Gastrocnemius medialis (tissue), 4 donors: ENCODE measurements around the gene PARD3B. TPM values are rescaled to one million over a fixed set of nuclear protein-coding genes. Genes with fewer than 3 reads are reported as not detected.

Experiments
- ATAC-seq, 2 donors: fragments of 150-250 bp; one replicate each; pipeline ENCODE4 v1.9.1; 2016
- DNase-seq, 2 donors: peaks; one replicate each; pipeline ENCODE4 v3.0.0-alpha.2; 2019
- H3K27ac ChIP-seq, 4 donors: fragments of 200-600 bp; sonication (generic); 1 replicate in 1 of 4; 2 replicates in 3 of 4; pipeline ENCODE4 v1.5.1; 2016 to 2018; ENCODE audit warnings: mild to moderate bottlenecking in 2 of 4, moderate library complexity in 1 of 4
- H3K27me3 ChIP-seq, 3 donors: fragments of 200-600 bp; sonication (generic) in 2 of 3; 1 replicate in 1 of 3; 2 replicates in 2 of 3; pipeline versions ENCODE4 v1.5.1 to v1.6.0; 2016 to 2019; ENCODE audit warnings: mild to moderate bottlenecking in 1 of 3, moderate library complexity in 1 of 3
- H3K36me3 ChIP-seq, 2 donors: fragments of 200-600 bp; sonication (generic) in 1 of 2; one replicate each; pipeline ENCODE4 v1.5.1; 2017 to 2018
- H3K4me1 ChIP-seq, 2 donors: fragments of 200-600 bp; sonication (generic) in 1 of 2; one replicate each; pipeline ENCODE4 v1.5.1; 2016 to 2017; ENCODE audit warnings: mild to moderate bottlenecking in 2 of 2
- H3K4me3 ChIP-seq, 4 donors: fragments of 200-600 bp; sonication (generic) in 3 of 4; 1 replicate in 1 of 4; 2 replicates in 3 of 4; pipeline ENCODE4 v1.5.1; 2016 to 2019; ENCODE audit warnings: mild to moderate bottlenecking in 2 of 4
- H3K9me3 ChIP-seq, 3 donors: fragments of 200-600 bp; sonication (generic) in 2 of 3; 1 replicate in 1 of 3; 2 replicates in 2 of 3; pipeline ENCODE4 v1.5.1; 2016 to 2019
- POLR2A ChIP-seq, 2 donors: fragments of 450-650 bp; IDR thresholded peaks; one replicate each; pipeline ENCODE4 v1.6.1; 2017; ENCODE audit warnings: antibody characterized with exemption in 2 of 2, mild to moderate bottlenecking in 2 of 2, moderate library complexity in 2 of 2
- in situ Hi-C, 4 donors: fragments of 200-750 bp; cut with MboI; loops; one replicate each; pipeline versions ENCODE4 v1.15.0 to v1.8.0; 2017; ENCODE audit warnings: low sequenced_read_pairs in 4 of 4
- intact Hi-C: fragments of 100-400 bp; cut with DNase I; formaldehyde crosslinking; loops from one replicate; pipeline ENCODE4 v1.15.1; 2023; ENCODE audit warnings: low total_unique reads
- total RNA-seq, 4 donors: library from RNA; depleted of rRNA; stranded (reverse); fragments of >200 nt; gene quantifications; one replicate each; pipeline versions ENCODE4 v1.1.0 to v1.2.3, GENCODE V29; 2016
- TF ChIP-seq, protein P1 (sequence below), 5 experiments: fragments of 450-650 bp in 3 of 5; fragments of 200-600 bp in 2 of 5; sonication (generic) in 2 of 5; IDR thresholded peaks in 4 of 5; conservative IDR thresholded peaks in 1 of 5; 1 replicate in 4 of 5; 2 replicates in 1 of 5; pipeline ENCODE4 v1.5.1; 2016 to 2019; ENCODE audit warnings: antibody characterized with exemption in 5 of 5, mild to moderate bottlenecking in 3 of 5, moderate library complexity in 3 of 5

PARD3B gene
- total RNA-seq, 4 donors from 2014 or later, result 2.2 to 15.5 (median 4.6) TPM

- Histone ChIP-seq H3K9me3 (no peaks in the 10 kb centered on the region), H3K27ac (no peak overlapping the region), H3K36me3 (no peaks in the 10 kb centered on the region), H3K4me1 (no peaks in the 10 kb centered on the region), H3K4me3 (no peak overlapping the region), H3K27me3 (no peaks in the 10 kb centered on the region)
- in situ Hi-C loops, result no loop called here
- no peak for TF ChIP-seq POLR2A (IDR thresholded peaks at IDR 0.05)
- intact Hi-C loops, result no loop called here
- DNase-seq, result no peak
- no peak for ATAC-seq
Observed at GRCh38 chr2:204913854-204914464, 368.7 kb downstream of the PARD3B start.

DNA sequence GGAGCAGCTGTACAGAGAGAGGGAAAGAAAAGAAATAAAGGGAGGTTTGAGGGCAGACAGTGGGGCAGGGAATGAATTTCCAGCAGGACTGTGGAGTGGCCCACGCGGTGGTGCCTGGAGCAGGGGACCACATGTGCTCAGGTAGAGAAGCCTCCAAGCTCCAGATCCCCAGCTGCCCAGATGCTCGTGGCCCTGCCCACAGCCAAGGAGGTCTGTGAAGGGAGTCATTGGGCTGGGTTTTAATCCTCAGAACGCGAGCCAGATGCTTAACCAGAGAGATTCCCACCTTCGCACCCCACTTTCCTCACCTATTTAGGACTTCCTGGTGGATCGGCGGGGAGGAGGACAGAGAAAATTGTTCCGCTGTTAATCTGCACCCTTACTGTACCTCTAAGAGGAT is 369.4 kb downstream of the PARD3B start:
- no peak for ATAC-seq
- Histone ChIP-seq H3K36me3 (no peaks in the 10 kb centered on the region), H3K4me3 (no peak overlapping the region), H3K4me1 (no peaks in the 10 kb centered on the region), H3K9me3 (no peaks in the 10 kb centered on the region), H3K27ac (no peak overlapping the region), H3K27me3 (no peaks in the 10 kb centered on the region)
- TF ChIP-seq, protein P1, sequence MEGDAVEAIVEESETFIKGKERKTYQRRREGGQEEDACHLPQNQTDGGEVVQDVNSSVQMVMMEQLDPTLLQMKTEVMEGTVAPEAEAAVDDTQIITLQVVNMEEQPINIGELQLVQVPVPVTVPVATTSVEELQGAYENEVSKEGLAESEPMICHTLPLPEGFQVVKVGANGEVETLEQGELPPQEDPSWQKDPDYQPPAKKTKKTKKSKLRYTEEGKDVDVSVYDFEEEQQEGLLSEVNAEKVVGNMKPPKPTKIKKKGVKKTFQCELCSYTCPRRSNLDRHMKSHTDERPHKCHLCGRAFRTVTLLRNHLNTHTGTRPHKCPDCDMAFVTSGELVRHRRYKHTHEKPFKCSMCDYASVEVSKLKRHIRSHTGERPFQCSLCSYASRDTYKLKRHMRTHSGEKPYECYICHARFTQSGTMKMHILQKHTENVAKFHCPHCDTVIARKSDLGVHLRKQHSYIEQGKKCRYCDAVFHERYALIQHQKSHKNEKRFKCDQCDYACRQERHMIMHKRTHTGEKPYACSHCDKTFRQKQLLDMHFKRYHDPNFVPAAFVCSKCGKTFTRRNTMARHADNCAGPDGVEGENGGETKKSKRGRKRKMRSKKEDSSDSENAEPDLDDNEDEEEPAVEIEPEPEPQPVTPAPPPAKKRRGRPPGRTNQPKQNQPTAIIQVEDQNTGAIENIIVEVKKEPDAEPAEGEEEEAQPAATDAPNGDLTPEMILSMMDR (IDR thresholded peaks at IDR 0.05 in 4 of 5, conservative IDR thresholded peaks at IDR 0.05 in 1 of 5), result no peak
- no peak for TF ChIP-seq POLR2A (IDR thresholded peaks at IDR 0.05)
- in situ Hi-C loops (no loop called here), intact Hi-C loops (no loop called here)
- DNase-seq, result no peak

GRCh38 chr2:204917089-204917701 is 371.9 kb downstream of the PARD3B start:
- DNase-seq (no peak), ATAC-seq (no peak)
- intact Hi-C loops, result no loop called here
- in situ Hi-C loops, result no loop called here
- no peak for TF ChIP-seq POLR2A (IDR thresholded peaks at IDR 0.05)
- TF ChIP-seq, protein P1 (IDR thresholded peaks at IDR 0.05 in 4 of 5, conservative IDR thresholded peaks at IDR 0.05 in 1 of 5), result no peak
- H3K27me3 ChIP-seq, result no peaks in the 10 kb centered on the region
- H3K4me1 ChIP-seq, result no peaks in the 10 kb centered on the region
- no peaks in the 10 kb centered on the region for H3K9me3 ChIP-seq
- no peaks in the 10 kb centered on the region for H3K36me3 ChIP-seq
- no peak overlapping the region for H3K4me3 ChIP-seq
- no peak overlapping the region for H3K27ac ChIP-seq

GRCh38 chr2:204920776-204921175 is 375.5 kb downstream of the PARD3B start:
- no peaks in the 10 kb centered on the region for H3K4me1 ChIP-seq
- no peaks in the 10 kb centered on the region for H3K36me3 ChIP-seq
- H3K27me3 ChIP-seq, result no peaks in the 10 kb centered on the region
- H3K4me3 ChIP-seq, result no peak overlapping the region
- TF ChIP-seq POLR2A (IDR thresholded peaks at IDR 0.05), result no peak
- TF ChIP-seq, protein P1 (IDR thresholded peaks at IDR 0.05 in 4 of 5, conservative IDR thresholded peaks at IDR 0.05 in 1 of 5), result no peak
- ATAC-seq, result no peak
- H3K27ac ChIP-seq, result no peak overlapping the region
- no peaks in the 10 kb centered on the region for H3K9me3 ChIP-seq
- no peak for DNase-seq
- intact Hi-C loops (no loop called here), in situ Hi-C loops (no loop called here)

GRCh38 chr2:204923957-204924356 is 378.7 kb downstream of the PARD3B start:
- Histone ChIP-seq H3K9me3 (no peaks in the 10 kb centered on the region), H3K36me3 (no peaks in the 10 kb centered on the region), H3K27ac (no peak overlapping the region), H3K4me1 (no peaks in the 10 kb centered on the region), H3K27me3 (no peaks in the 10 kb centered on the region), H3K4me3 (no peak overlapping the region)
- TF ChIP-seq, protein P1 (IDR thresholded peaks at IDR 0.05 in 4 of 5, conservative IDR thresholded peaks at IDR 0.05 in 1 of 5), result no peak
- no peak for TF ChIP-seq POLR2A (IDR thresholded peaks at IDR 0.05)
- in situ Hi-C loops, result no loop called here
- no peak for ATAC-seq
- DNase-seq, result no peak
- intact Hi-C loops, result no loop called here
